ENCODE measurements around the gene PCDH9.

DNA sequence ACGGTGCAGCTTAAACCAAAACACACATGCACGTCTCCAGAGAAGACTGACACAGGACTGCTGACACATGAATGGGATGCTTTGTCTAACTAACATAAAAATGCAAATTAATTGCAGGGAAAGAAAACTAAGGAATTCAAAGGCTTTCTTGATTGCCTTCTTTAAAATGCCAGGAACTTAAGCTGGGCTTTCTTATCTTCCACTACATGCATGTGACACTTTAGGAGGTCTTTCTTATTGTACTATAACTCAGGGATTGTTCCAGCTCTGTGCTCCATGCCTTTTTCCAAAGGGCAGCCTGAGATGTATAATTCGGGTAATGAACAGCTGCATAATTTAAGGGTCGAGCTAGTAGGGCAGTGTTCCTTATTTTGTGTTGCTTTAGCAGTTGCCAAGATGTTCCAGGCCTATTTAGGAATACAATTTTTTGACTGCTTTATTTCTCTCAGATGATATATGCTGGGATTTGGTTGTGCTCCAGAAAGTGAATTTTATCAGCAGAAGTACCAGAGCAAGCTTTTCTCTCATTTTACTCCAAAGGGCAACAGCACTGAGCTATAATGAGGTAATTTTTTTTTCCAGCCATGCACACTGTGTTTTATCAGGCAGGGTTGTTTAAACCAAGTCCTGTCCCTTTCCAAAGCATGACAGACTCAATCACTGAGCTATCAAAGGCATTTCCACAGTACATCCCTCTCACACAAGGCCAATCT, 885.2 kb downstream of the PCDH9 start:
- TF ChIP-seq REST (IDR thresholded peaks at IDR 0.05; ENCODE audit: insufficient read depth in 1 of 2, low read depth in 2 of 2, low read length in 1 of 2) (no peak), POLR2AphosphoS5 (IDR thresholded peaks at IDR 0.05; ENCODE audit: low read depth, low read length) (no peak), SIN3A (IDR thresholded peaks at IDR 0.05; ENCODE audit: borderline replicate concordance, insufficient read depth, low read depth, low read length) (no peak), TCF7L2 (IDR thresholded peaks at IDR 0.05; ENCODE audit: low read depth, low read length) (no peak)
- TF ChIP-seq, protein P1, sequence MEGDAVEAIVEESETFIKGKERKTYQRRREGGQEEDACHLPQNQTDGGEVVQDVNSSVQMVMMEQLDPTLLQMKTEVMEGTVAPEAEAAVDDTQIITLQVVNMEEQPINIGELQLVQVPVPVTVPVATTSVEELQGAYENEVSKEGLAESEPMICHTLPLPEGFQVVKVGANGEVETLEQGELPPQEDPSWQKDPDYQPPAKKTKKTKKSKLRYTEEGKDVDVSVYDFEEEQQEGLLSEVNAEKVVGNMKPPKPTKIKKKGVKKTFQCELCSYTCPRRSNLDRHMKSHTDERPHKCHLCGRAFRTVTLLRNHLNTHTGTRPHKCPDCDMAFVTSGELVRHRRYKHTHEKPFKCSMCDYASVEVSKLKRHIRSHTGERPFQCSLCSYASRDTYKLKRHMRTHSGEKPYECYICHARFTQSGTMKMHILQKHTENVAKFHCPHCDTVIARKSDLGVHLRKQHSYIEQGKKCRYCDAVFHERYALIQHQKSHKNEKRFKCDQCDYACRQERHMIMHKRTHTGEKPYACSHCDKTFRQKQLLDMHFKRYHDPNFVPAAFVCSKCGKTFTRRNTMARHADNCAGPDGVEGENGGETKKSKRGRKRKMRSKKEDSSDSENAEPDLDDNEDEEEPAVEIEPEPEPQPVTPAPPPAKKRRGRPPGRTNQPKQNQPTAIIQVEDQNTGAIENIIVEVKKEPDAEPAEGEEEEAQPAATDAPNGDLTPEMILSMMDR (IDR thresholded peaks at IDR 0.05): no peak
